ENCODE data around the gene APOBEC3H. TPM values are rescaled to one million over a fixed set of nuclear protein-coding genes. Genes with fewer than 3 reads are reported as not detected.

Gene APOBEC3H
- total RNA-seq, 1 experiment from 2014 or later = 1.8 TPM

DNA sequence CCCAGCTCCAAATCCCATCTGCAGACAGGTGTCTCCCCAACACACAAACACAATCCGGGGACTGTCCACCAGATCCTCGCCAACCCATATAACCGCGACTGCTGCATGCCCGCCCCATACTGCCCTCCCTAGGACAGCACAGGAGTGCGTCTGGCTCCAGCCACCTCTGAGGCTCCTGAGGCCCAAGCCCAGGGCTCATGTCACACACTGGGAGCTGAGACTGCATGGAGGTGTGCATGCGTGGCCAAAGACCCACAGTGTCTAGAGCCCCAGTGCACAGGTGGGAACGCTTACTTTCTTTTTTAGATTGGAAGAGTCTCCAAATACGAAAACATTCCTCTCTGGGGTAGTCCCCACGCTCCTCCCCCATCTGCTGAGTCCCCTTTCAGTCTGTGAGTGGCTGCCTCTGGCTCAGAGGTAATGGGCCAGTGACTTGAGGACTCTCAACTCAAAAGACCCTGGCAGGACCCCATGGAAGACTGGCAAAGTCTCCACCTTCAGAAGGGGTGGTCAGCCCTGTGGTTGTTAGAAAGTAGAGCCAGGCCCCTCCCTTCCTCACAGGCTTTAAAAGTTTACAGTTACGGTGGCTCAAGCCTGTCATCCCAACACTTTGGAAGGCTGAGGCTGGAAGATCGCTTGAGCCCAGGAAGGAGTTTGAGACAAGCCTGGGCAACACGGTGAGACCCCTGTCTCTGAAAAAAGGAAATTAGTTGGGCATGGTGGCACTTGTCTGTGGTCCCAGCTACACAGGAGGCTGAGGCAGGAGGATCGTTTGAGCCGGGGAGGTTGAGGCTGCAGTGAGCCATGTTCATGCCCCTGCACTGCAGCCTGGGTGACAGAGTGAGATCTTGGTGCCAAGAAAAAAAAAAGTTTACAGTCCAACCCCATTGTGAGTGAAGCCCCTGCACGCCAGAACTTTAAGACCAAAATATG lies 53.1 kb downstream of the APOBEC3H start:
- POLR2A ChIA-PET = no interaction called here
- no peak for ATAC-seq
- RAD21 ChIA-PET (ENCODE audit: low non-redundant PET in 1 of 2, low total read pairs in 2 of 2, uncharacterized antibody in 2 of 2, unreplicated experiment in 2 of 2) = no interaction called here
- DNase-seq (ENCODE audit: low read depth, low spot score) = no peak
- TF ChIP-seq, protein P1, sequence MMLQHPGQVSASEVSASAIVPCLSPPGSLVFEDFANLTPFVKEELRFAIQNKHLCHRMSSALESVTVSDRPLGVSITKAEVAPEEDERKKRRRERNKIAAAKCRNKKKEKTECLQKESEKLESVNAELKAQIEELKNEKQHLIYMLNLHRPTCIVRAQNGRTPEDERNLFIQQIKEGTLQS (IDR thresholded peaks at IDR 0.05) = no peak
- TF ChIP-seq ZFX (IDR thresholded peaks at IDR 0.05) (no peak), CEBPB (IDR thresholded peaks at IDR 0.05; ENCODE audit: low read depth) (no peak), SIN3A (IDR thresholded peaks at IDR 0.05; ENCODE audit: low read depth) (no peak)
- Histone ChIP-seq H3K27ac (ENCODE audit: low read depth, low read length) (no peak overlapping the region), H3K27me3 (ENCODE audit: insufficient read depth, low read length) (no peaks in the 10 kb centered on the region), H4K20me1 (ENCODE audit: insufficient read depth) (no peaks in the 10 kb centered on the region), H3K36me3 (ENCODE audit: control insufficient read depth in 1 of 2, insufficient read depth in 2 of 2, low read length in 2 of 2) (no peaks in the 10 kb centered on the region), H3K79me2 (ENCODE audit: insufficient read depth, low read length) (no peaks in the 10 kb centered on the region), H3K9ac (ENCODE audit: low read length) (no peak overlapping the region), H3K4me2 (ENCODE audit: low read length) (no peak overlapping the region), H3K9me3 (ENCODE audit: control insufficient read depth in 1 of 2, insufficient read depth in 1 of 2, low read depth in 1 of 2, low read length in 2 of 2) (no peaks in the 10 kb centered on the region), H3K4me1 (ENCODE audit: control insufficient read depth in 1 of 2, insufficient read depth in 2 of 2, low read length in 2 of 2) (peaks cover 7 to 30% of the 10 kb centered on the region in 2 experiments), H2AFZ (ENCODE audit: low read depth, low read length, poor library complexity, severe bottlenecking) (no peak overlapping the region), H3K4me3 (replicated peaks in 1 of 2; ENCODE audit: low read depth in 1 of 2, low read length in 2 of 2) (no peak overlapping the region), H3K9me2 (ENCODE audit: insufficient read depth) (no peaks in the 10 kb centered on the region)
- intact Hi-C loops (cut with micrococcal nuclease) = no loop called here
- BruUV-seq (replicated peaks) = no TSS peak
- CTCF ChIA-PET = no interaction called here

DNA sequence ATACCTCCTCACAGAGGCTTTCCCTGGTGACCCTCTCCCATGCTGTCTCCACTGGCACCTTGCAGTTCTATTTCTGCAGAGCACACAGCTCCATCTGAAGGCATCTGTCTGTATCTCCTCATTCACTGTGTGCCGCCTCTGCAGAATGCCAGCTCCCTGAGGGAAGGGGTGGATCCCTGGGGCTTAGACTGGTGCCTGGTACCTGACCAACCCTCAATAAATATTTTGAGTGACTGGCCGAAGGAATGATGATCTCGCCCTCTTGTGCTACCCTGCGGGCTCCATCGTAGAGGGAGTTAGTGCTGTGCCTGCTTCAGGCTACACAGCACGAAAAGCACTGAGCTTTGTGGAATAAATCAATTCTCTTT lies 53.8 kb downstream of the APOBEC3H start:
- Histone ChIP-seq H3K4me3 (replicated peaks in 1 of 2; ENCODE audit: low read depth in 1 of 2, low read length in 2 of 2) (no peak overlapping the region), H3K27me3 (ENCODE audit: insufficient read depth, low read length) (no peaks in the 10 kb centered on the region), H2AFZ (ENCODE audit: low read depth, low read length, poor library complexity, severe bottlenecking) (no peak overlapping the region), H3K9me3 (ENCODE audit: control insufficient read depth in 1 of 2, insufficient read depth in 1 of 2, low read depth in 1 of 2, low read length in 2 of 2) (no peaks in the 10 kb centered on the region), H3K36me3 (ENCODE audit: control insufficient read depth in 1 of 2, insufficient read depth in 2 of 2, low read length in 2 of 2) (no peaks in the 10 kb centered on the region), H4K20me1 (ENCODE audit: insufficient read depth) (no peaks in the 10 kb centered on the region), H3K9ac (ENCODE audit: low read length) (no peak overlapping the region), H3K4me2 (ENCODE audit: low read length) (no peak overlapping the region), H3K4me1 (ENCODE audit: control insufficient read depth in 1 of 2, insufficient read depth in 2 of 2, low read length in 2 of 2) (peaks cover 7 to 26% of the 10 kb centered on the region in 2 experiments), H3K27ac (ENCODE audit: low read depth, low read length) (no peak overlapping the region), H3K9me2 (ENCODE audit: insufficient read depth) (no peaks in the 10 kb centered on the region), H3K79me2 (ENCODE audit: insufficient read depth, low read length) (no peaks in the 10 kb centered on the region)
- TF ChIP-seq ELF1 (IDR thresholded peaks at IDR 0.05; ENCODE audit: borderline replicate concordance, low read depth) = no peak
- TF ChIP-seq CTCF (IDR thresholded peaks at IDR 0.05 in 2 of 3, conservative IDR thresholded peaks at IDR 0.05 in 1 of 3; ENCODE audit: borderline replicate concordance in 1 of 3, insufficient read depth in 1 of 3, low read depth in 2 of 3, low read length in 2 of 3) = no peak
- TF ChIP-seq EZH2 (IDR thresholded peaks at IDR 0.05) = no peak
- TF ChIP-seq ZNF274 (IDR thresholded peaks at IDR 0.05; ENCODE audit: low read depth, low read length) = no peak
- no peak for TF ChIP-seq SIN3A (IDR thresholded peaks at IDR 0.05; ENCODE audit: low read depth)
- POLR2A ChIA-PET = no interaction called here
- intact Hi-C loops (cut with micrococcal nuclease) = no loop called here
- CTCF ChIA-PET = no interaction called here
- DNase-seq (ENCODE audit: low read depth, low spot score) (no peak), ATAC-seq (no peak)
- RAD21 ChIA-PET (ENCODE audit: low non-redundant PET in 1 of 2, low total read pairs in 2 of 2, uncharacterized antibody in 2 of 2, unreplicated experiment in 2 of 2) = no interaction called here
- BruUV-seq (replicated peaks) = TSS peak; percentile 31

Data from HCT116 (cell line).